HUES6 (cell line): ENCODE measurements around the gene SORBS1.

Source experiments
- H3K27ac ChIP-seq: 2 replicates; pipeline ENCODE4 v1.7.0; 2013; ENCODE audit warnings: low read depth, mild to moderate bottlenecking, low read length, inconsistent platforms
- H3K27me3 ChIP-seq: 2 replicates; pipeline ENCODE4 v1.6.1; 2013; ENCODE audit warnings: low read length; ENCODE audit not compliant: control insufficient read depth, insufficient read depth
- H3K36me3 ChIP-seq: 2 replicates; pipeline ENCODE4 v1.6.1; 2013; ENCODE audit warnings: low read length; ENCODE audit not compliant: control insufficient read depth, insufficient read depth
- H3K4me1 ChIP-seq: 2 replicates; pipeline ENCODE4 v1.6.1; 2013; ENCODE audit warnings: low read length; ENCODE audit not compliant: control insufficient read depth, insufficient read depth
- H3K4me3 ChIP-seq: 2 replicates; pipeline ENCODE4 v1.5.1; 2013; ENCODE audit warnings: low read depth, low read length
- H3K9ac ChIP-seq: one replicate; pipeline ENCODE4 v1.6.1; 2013; ENCODE audit warnings: mild to moderate bottlenecking, low read length
- H3K9me3 ChIP-seq: 2 replicates; pipeline ENCODE4 v1.6.1; 2013; ENCODE audit warnings: low read depth, low read length; ENCODE audit not compliant: control insufficient read depth, insufficient read depth

The SORBS1 gene

DNA sequence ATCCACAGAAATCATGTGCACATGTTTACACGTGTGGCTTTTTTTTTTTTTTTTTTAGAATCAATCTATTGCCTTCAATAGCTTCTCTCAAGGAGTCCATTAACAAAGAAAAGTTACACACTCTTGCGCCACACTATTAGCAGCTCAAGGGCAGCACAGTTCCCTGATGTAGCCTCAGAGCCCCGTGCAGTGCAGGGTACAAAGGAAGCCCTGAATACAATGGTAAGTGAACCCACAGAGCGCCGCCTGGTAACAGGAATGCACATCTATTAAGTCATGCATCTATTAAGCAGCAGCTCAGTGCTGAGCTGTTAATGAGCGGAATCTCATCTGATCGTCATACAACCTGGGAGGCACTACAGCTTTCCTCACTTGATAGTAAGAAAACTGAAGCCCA is 156.7 kb downstream of the SORBS1 start:
- peaks cover 9% of the 10 kb centered on the region for H3K4me1 ChIP-seq
- no peaks in the 10 kb centered on the region for H3K9me3 ChIP-seq
- no peak overlapping the region for H3K4me3 ChIP-seq
- no peak overlapping the region for H3K27ac ChIP-seq
- H3K27me3 ChIP-seq: no peaks in the 10 kb centered on the region
- peaks cover 19% of the 10 kb centered on the region for H3K36me3 ChIP-seq
- H3K9ac ChIP-seq: no peak overlapping the region

DNA sequence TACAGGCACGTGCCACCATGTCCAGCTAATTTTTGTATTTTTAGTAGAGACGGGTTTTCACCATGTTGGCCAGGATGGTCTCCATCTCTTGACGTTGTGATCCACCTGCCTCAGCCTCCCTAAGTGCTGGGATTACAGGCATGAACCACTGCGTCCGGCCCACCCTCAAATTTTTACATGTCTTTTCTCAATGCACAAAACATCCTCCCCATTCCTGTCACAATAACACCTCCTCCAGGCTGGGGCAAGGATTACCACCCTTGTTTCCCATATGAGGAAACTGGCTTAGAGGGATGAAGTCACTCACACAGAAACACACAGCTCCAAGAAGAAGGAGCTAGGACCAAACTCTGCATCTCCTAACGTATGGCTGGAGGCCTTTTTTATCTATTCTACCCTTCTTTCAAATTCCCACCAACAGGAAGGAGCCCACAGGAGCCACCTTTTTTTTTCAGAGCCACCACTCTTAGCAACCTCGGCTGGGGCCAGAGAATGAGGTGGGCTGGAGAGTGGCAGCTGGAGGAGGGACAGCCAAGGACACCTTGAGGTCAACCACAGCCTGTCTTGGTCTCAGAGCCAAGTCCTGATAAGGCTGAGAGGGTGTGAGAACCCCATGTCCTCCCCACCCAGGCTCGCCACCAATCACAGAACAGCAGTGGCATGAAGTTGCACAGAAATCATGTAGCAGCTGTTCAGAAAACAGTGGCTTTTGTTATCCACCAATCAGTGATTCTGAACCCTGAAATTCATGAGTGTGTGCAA is 157.3 kb downstream of the SORBS1 start:
- Histone ChIP-seq H3K4me3 (no peak overlapping the region), H3K4me1 (peaks cover 4% of the 10 kb centered on the region), H3K27ac (no peak overlapping the region), H3K9ac (no peak overlapping the region), H3K27me3 (no peaks in the 10 kb centered on the region), H3K36me3 (peaks cover 22% of the 10 kb centered on the region), H3K9me3 (no peaks in the 10 kb centered on the region)

DNA sequence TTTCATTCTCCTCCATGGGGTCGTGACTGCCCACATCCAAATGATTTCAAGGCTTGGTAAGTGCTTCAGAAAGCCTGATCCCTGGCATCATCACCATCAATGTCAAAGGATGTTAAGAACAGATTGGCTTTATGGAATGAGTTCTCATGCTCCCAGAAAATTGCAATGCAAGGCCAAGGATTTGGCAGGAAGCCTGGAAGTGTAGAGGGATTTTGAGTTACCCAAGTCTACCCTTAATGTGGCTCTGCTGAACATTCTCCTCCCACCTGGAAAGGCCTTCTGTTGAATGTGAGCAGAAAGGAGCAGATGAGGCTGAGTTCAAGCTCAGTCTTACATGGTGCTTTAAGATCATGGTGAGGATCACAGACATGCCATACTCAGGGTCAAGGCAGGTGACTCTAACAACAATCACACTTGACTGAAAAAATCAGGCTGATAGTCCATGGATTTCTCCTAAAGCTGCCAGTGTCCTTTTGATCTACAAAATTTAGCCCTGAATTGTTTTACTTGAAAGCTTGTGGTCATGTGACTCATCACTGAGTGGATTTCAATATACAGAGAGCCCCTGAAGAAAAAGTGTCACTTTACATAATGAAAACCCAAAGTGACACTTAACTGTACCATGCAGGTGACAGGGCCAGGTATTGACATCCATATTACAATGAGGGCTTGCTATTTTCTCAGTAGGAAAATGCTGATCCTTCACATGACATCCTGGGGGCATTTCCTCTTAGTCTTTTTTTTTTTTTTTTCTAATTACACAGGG is 159.3 kb downstream of the SORBS1 start:
- H3K27ac ChIP-seq: no peak overlapping the region
- no peak overlapping the region for H3K9ac ChIP-seq
- H3K4me1 ChIP-seq: no peaks in the 10 kb centered on the region
- no peaks in the 10 kb centered on the region for H3K27me3 ChIP-seq
- no peaks in the 10 kb centered on the region for H3K9me3 ChIP-seq
- peaks cover 38% of the 10 kb centered on the region for H3K36me3 ChIP-seq
- no peak overlapping the region for H3K4me3 ChIP-seq

DNA sequence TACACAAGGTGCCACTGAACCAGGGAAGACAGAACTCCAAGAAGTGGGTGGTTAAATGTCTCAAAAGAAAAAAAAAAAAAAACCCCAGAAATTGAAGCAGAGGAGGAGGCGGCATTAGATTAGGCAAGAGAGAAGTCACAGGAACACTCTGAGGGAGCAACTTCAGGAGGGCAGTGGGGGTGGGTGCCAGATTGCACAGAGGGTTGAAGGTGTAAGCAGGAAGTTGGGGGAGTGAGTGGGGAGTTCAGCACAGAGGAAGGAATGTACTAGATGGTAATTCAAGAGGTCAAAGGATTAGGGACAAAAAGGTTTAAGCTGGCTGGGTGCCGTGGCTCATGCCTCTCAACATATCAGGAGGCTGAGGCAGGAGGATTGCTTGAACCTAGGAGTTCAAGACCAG is 160.4 kb downstream of the SORBS1 start:
- peaks cover 37% of the 10 kb centered on the region for H3K36me3 ChIP-seq
- H3K4me1 ChIP-seq: no peaks in the 10 kb centered on the region
- H3K27ac ChIP-seq: no peak overlapping the region
- no peaks in the 10 kb centered on the region for H3K9me3 ChIP-seq
- H3K27me3 ChIP-seq: no peaks in the 10 kb centered on the region
- no peak overlapping the region for H3K9ac ChIP-seq
- no peak overlapping the region for H3K4me3 ChIP-seq

DNA sequence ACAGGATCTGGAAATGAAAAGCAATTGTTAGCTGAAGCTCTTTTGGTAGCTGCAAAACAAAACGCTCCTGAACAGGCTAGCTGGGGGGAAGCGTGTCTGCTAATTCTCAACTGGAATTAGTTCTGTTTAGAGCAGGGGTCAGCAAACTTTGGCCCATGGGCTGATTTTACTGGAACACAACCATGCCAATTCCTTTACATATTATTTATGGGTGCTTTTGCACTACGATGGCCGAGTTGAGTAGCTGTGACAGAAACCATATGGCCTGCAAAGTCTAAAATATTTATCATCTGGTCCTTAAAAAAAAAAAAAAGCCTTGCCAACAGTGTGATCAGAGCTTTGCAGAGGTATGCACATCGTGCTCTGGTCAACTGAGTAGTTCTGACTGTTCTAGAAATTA is 162.0 kb downstream of the SORBS1 start:
- Histone ChIP-seq H3K36me3 (peaks cover 39% of the 10 kb centered on the region), H3K4me1 (no peaks in the 10 kb centered on the region), H3K9ac (no peak overlapping the region), H3K27me3 (no peaks in the 10 kb centered on the region), H3K9me3 (no peaks in the 10 kb centered on the region), H3K27ac (no peak overlapping the region), H3K4me3 (no peak overlapping the region)

DNA sequence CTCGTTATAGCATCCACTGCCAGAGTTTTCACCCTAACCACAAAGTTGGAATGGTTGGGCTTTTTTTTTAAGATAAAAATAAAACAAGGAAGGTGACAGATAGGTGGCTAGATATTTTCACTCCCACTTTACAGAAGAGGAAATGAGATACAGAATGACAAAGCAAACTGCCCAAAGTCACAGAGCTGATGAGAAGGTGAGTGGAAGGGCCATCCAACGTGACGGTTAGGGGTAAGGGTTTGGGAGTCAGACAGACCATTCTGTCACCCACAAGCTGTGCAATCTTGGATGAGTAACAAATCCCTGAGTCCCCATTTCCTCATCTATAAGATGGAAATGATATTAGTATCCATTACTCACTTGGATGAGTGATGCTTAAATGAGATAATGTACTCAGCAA is 163.4 kb downstream of the SORBS1 start:
- no peaks in the 10 kb centered on the region for H3K9me3 ChIP-seq
- H3K36me3 ChIP-seq: peaks cover 47% of the 10 kb centered on the region
- no peak overlapping the region for H3K9ac ChIP-seq
- no peaks in the 10 kb centered on the region for H3K27me3 ChIP-seq
- no peaks in the 10 kb centered on the region for H3K4me1 ChIP-seq
- no peak overlapping the region for H3K4me3 ChIP-seq
- no peak overlapping the region for H3K27ac ChIP-seq

DNA sequence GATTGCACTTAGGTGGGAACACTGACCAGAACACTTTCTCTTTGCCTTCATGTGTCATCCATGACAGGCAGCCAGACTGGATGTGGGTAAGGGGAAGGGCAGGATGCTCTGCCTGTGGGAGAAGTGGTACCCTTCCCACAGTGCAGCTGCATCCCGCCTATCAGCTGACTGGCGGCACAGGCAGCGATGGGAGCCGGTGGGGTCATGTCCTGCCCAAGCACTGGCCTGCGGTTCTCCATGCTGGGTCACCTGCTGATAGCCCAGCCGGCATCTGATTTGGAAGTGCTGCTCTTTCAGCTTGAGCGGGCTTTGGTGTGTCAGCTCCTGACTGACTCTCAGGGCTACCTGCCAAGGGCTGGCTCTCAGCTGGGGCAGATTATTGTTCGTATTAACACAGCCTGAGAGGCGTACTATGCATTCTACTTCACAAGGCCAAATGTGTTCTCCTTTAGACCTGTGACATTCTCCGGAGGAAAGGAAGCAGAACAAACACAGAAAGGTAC is 165.2 kb downstream of the SORBS1 start:
- Histone ChIP-seq H3K27me3 (no peaks in the 10 kb centered on the region), H3K27ac (no peak overlapping the region), H3K4me1 (no peaks in the 10 kb centered on the region), H3K4me3 (no peak overlapping the region), H3K9ac (no peak overlapping the region), H3K9me3 (no peaks in the 10 kb centered on the region), H3K36me3 (peaks cover 42% of the 10 kb centered on the region)

DNA sequence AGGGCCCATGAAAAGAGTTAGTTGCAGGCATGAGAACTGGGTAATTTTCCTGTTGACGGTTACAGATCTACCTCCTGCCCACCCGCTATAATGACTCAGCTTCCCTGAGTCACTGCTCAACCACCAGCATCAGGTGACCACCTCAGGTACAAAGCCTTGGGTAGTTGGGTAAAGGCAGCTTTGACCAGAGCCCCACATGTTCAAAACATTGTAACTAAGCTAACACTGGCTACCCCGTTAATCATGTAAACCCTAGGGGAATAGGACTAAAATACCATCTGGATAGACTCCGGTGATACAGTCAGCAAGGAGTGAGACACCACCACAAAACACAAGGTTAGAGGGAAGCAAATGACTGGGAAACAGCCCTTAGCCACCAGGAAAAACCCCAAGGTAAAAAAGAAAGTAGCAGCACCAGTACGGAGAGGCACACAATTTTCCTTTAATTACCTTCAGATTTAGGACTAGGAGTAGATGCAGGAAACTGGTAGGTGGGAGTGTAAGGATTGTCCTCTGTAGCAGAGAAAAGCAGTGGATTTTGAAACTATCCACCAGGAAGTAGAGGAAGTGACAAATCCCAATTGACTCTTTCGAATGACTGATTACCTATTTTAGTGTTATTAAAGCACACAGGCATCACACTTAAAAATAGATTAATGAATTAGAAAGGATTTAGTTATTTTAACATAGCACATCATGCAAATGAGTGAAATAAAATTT is 166.8 kb downstream of the SORBS1 start:
- Histone ChIP-seq H3K27me3 (no peaks in the 10 kb centered on the region), H3K9ac (no peak overlapping the region), H3K27ac (no peak overlapping the region), H3K4me1 (no peaks in the 10 kb centered on the region), H3K4me3 (no peak overlapping the region), H3K9me3 (no peaks in the 10 kb centered on the region), H3K36me3 (peaks cover 42% of the 10 kb centered on the region)

DNA sequence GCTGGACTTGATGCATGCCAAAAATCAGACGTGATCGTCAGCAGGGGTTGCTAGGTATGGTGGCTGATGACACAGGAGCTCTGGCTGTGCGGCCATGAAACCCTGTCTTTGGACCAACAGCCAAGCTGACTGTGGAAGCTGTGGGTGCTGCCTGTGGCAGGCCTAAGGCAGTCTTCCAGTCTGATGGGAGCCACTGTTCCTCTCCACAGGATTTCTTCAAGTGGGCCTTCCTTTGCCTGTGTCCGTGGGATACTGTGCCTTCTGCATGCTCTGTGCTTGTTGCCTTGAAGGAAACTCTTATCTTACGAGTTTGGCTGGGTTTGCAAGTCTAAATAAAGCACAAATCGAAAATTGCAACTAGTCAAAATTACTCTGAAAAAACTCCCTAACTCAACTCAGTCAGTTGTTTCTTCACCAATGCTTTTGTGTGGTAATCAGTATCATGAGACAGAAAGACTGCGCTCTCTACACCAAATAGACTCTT is 168.4 kb downstream of the SORBS1 start:
- Histone ChIP-seq H3K4me3 (no peak overlapping the region), H3K27me3 (no peaks in the 10 kb centered on the region), H3K4me1 (no peaks in the 10 kb centered on the region), H3K9ac (no peak overlapping the region), H3K9me3 (no peaks in the 10 kb centered on the region), H3K27ac (no peak overlapping the region), H3K36me3 (peaks cover 27% of the 10 kb centered on the region)

DNA sequence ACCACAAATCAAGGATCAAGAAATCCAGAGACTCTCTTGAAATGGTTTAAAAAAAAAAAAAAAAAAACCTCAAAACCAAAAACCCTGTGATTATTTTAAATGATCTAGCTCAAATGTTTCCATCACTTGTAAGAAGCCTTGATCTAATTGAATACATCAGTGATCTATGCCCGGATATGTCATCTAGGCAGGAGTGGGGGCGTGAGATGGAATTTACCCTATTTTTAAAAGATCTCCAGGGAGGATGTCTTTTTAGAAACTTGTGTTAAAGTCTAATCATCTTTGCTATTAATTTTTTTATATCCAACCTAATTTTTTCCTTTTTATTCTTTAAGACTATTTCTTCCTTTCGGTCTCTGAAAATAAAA is 169.0 kb downstream of the SORBS1 start:
- peaks cover 23% of the 10 kb centered on the region for H3K36me3 ChIP-seq
- no peak overlapping the region for H3K4me3 ChIP-seq
- H3K27me3 ChIP-seq: no peaks in the 10 kb centered on the region
- H3K9me3 ChIP-seq: no peaks in the 10 kb centered on the region
- H3K4me1 ChIP-seq: no peaks in the 10 kb centered on the region
- H3K9ac ChIP-seq: no peak overlapping the region
- H3K27ac ChIP-seq: no peak overlapping the region
